ENCODE measurements around the gene RHBDD1. TPM values are rescaled to one million over a fixed set of nuclear protein-coding genes. Genes with fewer than 3 reads are reported as not detected.

The RHBDD1 gene
- total RNA-seq, 1 donor from 2014 or later: 14.1 TPM

DNA sequence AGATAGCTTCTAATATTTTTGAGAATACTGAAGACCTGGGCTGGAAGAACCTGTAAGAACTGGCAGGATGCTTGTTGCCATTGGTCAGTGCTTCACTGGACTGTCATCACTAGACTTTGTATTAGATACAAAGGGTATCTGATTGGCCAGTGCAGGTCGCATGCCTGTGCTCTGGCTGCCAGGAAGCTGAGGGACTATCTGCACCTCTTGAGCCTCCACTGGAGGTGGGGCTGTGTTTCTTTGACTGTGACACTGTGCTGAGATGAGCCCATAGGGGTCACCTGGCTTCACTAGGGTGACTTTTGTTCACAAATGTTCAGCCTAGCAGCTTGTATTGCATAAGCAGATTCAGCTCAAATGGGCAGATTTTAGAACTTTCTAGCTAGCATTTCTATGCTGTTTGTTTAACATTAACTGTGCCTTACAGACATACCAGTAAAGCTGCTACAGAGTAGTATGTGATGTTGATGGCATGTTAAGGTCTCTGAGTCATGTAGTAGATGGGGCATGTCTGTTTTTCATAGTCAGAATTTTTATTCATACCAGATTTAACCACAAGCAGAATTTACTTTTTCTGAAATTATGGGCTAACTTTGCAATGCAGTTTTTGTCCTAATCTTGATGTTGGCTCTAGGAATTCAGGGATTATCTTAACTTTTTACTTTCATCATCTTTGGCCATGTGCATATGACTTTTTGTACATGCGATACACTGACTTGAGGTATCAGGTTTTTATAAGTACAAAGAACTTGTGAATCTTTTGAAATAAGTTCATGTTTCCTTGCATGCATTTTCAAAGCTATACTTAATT is 56.1 kb downstream of the RHBDD1 start:
- TF ChIP-seq, protein P1, sequence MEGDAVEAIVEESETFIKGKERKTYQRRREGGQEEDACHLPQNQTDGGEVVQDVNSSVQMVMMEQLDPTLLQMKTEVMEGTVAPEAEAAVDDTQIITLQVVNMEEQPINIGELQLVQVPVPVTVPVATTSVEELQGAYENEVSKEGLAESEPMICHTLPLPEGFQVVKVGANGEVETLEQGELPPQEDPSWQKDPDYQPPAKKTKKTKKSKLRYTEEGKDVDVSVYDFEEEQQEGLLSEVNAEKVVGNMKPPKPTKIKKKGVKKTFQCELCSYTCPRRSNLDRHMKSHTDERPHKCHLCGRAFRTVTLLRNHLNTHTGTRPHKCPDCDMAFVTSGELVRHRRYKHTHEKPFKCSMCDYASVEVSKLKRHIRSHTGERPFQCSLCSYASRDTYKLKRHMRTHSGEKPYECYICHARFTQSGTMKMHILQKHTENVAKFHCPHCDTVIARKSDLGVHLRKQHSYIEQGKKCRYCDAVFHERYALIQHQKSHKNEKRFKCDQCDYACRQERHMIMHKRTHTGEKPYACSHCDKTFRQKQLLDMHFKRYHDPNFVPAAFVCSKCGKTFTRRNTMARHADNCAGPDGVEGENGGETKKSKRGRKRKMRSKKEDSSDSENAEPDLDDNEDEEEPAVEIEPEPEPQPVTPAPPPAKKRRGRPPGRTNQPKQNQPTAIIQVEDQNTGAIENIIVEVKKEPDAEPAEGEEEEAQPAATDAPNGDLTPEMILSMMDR (conservative IDR thresholded peaks at IDR 0.05; ENCODE audit: low read depth, low read length): no peak
- no peak overlapping the region for H3K4me3 ChIP-seq (ENCODE audit: low read depth, low read length)
- DNase-seq (ENCODE audit: low read depth): no peak

DNA sequence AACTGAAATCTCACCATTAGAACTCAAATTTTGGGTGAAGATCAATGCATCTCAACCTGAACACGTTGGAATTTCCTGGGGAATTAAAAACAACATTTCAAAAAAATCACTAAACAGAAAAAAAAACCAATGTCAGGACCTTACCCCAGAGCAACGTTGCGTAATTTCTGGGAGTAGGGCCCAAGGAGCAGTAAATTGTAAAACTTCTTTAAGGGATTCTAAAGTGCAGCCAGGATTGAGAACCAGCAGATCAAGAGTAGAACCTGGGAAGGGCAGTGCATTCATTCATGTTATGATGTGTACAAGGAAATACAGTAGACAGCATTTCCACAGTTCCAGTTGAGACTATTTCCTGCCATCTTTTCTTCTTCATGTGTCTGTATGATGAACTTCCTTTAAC is 56.9 kb downstream of the RHBDD1 start:
- TF ChIP-seq, protein P1 (conservative IDR thresholded peaks at IDR 0.05; ENCODE audit: low read depth, low read length): no peak
- no peak overlapping the region for H3K4me3 ChIP-seq (ENCODE audit: low read depth, low read length)
- no peak for DNase-seq (ENCODE audit: low read depth)

DNA sequence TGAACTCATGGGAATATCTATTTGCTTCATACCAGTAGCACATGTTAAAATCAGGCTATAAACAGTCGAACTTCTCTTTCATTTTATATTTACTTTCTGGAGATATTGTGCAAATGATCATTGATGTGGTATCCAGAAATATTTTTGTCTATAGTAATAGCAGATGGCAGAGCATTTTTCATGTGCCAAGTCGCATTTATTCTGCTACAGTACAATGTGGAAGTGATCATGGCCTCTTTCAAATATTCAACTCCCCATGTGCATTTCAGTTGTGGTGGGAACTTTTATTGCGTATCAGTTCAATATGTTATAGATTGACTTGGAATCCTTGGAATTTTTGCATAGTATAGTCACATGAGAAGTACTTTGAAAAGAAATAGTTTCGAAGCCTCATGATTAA is 57.4 kb downstream of the RHBDD1 start:
- no peak overlapping the region for H3K4me3 ChIP-seq (ENCODE audit: low read depth, low read length)
- TF ChIP-seq, protein P1 (conservative IDR thresholded peaks at IDR 0.05; ENCODE audit: low read depth, low read length): no peak
- DNase-seq (ENCODE audit: low read depth): no peak

DNA sequence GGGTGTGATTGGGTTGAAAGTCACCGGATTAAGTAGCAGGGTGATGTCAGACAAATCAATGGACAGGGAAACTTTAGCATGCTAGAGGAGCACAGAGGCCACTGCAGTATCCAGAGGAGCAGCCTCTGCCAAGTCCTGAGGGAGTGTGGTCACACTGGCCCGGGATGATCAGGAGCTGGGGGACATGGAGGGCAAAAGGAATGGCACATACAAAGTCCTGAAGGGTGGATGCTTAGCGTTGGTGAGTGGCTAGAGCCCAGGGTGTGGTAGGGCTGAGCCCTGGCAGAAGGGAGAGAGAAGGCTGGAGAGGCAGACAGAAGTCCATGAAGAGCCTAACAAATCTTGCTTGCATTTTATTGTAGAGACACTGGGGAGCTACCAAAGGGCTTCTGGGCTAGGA is 58.9 kb downstream of the RHBDD1 start:
- TF ChIP-seq, protein P1 (conservative IDR thresholded peaks at IDR 0.05; ENCODE audit: low read depth, low read length): no peak
- DNase-seq (ENCODE audit: low read depth): no peak
- no peak overlapping the region for H3K4me3 ChIP-seq (ENCODE audit: low read depth, low read length)

DNA sequence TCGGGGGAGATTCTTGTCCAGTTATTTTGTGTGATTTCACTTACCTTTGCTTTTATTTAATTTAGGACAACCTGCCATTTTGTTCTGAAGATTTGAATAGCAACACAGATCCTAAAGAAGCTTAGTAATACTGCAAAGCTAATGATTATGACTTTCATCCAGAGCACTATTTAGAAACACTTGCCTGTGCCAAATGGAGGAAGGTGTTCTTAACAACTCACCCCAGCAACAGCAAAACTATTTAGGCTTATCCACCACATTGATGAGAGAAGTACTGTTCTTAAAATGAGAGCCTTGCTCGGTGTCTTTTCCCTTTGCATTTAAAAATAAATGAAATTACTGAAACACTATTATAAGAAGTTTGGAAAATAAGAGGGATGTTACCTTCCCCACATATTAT is 59.7 kb downstream of the RHBDD1 start:
- TF ChIP-seq, protein P1 (conservative IDR thresholded peaks at IDR 0.05; ENCODE audit: low read depth, low read length): no peak
- DNase-seq (ENCODE audit: low read depth): no peak
- no peak overlapping the region for H3K4me3 ChIP-seq (ENCODE audit: low read depth, low read length)

DNA sequence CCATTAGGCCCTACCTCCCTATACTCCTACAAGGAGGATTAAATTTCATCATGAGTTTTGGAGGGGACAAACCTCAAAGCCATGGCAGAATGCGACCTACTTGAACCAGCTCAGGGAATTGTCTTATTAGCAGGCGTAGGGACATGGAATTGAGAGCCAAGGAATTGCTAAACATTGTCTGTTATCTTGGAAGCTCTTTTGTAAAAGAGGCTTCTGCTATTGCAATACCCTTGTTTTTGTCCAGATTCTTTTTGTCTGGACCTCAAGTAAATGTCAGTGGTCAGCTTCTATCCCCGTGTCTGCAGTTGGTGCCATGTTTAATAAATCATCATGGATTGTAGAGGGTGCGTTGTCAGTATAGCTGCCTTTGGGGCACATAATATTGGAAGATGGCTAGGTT is 62.3 kb downstream of the RHBDD1 start:
- DNase-seq (ENCODE audit: low read depth): no peak
- H3K4me3 ChIP-seq (ENCODE audit: low read depth, low read length): no peak overlapping the region
- TF ChIP-seq, protein P1 (conservative IDR thresholded peaks at IDR 0.05; ENCODE audit: low read depth, low read length): no peak

DNA sequence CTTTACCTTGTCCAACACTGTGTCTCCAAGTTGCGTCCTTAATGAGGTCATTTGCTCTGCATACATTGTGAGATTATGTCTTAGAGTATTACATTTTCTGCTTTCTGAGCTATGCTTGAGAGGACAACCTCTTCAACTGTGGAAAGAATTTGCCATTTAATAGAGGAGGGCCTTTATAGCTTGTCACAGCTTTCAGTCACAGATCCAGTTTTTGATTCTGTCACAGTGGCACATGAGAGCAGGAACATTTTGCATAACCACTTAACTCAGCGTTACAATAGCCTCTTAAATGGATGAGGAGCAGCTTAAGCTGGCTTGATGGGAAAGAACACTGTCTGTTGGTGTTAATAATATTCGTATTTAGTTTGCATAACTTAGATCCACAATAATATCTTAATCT is 63.0 kb downstream of the RHBDD1 start:
- DNase-seq (ENCODE audit: low read depth): no peak
- TF ChIP-seq, protein P1 (conservative IDR thresholded peaks at IDR 0.05; ENCODE audit: low read depth, low read length): no peak
- no peak overlapping the region for H3K4me3 ChIP-seq (ENCODE audit: low read depth, low read length)

Data from epithelial cell of proximal tubule (primary cell).